HG03432 (cell line): ENCODE measurements around the gene JCHAIN.
"Not testable (repeated sequence)": the region's sequence is repeated elsewhere in the genome, so short reads cannot be mapped to it uniquely, and the experiment has no call there.

Experiments
- ATAC-seq: cut with Tn5 transposase; IDR thresholded peaks from one replicate; pipeline ENCODE4 v1.9.1; 2021; ENCODE audit warnings: mild to moderate bottlenecking, moderate library complexity; ENCODE audit not compliant: unreplicated experiment

The JCHAIN gene

DNA sequence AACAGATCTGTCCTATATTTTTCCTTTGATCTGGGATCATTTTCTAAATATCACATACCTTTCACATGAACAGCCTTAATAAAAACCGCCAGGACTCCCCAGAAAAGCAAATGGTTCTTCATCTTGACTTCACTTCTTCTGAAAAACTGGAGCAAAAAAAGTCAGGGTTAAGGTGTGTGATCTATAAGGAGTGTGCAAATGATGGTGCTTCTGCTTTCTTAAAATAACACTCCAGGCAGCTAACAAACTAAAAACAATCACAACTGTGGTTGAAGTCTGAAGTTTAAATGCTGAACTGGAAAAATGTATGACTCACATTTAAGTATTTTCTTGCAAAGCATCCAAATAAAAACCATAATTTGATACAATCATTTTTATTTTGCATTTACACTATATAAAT, at the start of gene JCHAIN:
Gene JCHAIN, minus strand, starts transcription at position 140 of the 400 bp plus-strand sequence. Its CDS starts 18 bp downstream, at position 122.
- peak; percentile 56 for ATAC-seq

DNA sequence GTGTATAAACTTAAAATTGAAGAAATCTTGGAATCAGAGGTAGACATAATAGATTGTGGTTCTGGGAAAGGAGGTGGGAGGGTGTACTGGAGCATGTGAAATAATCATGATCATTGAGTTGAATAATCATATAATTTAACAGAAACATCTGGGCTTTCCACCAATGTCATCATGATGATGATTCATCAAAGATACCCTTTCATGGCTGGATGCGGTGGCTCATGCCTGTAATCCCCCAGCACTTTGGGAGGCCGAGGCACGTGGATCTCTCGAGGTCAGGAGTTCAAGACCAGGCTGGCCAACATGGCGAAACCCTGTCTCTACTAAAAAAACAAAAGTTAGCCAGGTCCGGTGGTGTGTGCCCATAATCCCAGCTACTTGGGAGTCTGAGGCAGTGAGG, 48.8 kb upstream of the JCHAIN start:
- ATAC-seq: peak; percentile 16

DNA sequence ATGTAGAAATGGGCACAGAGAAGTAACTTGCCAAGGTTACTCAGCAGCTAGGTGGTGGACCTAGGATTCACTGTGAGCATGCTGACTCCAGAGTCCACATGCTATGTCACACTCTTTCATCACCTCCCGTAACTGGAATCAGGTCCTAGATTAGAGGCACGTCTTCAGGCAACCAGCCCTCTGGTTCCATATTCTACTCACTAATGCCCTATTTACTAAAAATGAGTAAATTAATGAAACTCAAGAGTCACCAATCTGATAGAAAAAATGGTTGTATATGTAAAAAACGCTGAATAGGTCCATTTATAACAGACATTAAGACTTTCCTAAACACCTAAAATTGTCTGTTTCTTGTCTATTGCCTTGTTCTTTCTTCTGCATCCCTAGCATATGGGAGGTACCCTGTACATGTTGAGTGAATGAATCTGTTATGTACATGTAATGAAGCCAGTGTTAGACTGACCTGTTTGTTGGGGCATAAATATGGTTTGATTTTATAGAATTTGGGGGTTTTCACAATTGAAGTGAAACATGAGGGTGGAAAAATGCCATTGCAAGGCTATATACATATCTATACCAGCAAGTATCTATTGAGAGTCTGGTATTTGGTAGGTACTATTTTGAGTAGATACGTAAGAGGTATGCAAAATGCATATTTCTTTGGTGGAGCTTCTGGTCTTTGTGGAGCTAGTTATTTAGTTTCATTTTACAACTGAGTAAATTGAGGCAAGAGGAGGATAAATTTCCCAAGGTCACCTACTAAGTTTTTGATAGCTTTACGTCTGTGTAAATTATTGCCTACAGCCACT, 48.0 kb upstream of the JCHAIN start:
- peak; percentile 56 for ATAC-seq

DNA sequence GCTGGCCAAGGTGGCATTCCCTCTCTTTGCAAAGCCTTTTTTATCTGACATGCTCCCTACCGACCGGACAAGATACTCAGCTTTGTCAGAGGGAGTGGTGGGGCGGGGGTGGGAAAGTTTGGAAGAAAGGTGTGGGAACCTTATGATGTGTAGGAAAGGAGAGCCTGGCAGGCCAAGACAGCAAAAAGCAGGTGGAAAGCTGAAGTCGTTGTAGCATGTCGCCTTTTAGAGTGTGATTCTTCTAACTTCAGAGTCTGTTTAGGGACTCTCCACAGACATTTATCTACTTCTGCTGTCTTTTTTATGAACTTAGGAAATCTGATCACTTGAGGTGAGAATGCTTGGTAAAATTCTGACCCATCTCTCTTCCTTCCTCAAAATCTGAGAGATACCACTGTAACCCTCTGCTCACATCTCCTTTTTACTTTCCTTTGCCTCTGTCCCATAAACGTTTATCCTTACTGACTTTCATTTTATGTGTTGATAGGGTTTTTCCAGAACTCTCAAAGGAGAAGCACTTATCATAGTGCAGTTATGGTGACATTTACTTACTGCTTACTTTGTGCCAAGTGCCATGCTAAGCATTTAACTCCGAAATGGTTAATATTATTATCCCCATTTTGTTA, 47.3 kb upstream of the JCHAIN start:
- ATAC-seq: peak; percentile 54

DNA sequence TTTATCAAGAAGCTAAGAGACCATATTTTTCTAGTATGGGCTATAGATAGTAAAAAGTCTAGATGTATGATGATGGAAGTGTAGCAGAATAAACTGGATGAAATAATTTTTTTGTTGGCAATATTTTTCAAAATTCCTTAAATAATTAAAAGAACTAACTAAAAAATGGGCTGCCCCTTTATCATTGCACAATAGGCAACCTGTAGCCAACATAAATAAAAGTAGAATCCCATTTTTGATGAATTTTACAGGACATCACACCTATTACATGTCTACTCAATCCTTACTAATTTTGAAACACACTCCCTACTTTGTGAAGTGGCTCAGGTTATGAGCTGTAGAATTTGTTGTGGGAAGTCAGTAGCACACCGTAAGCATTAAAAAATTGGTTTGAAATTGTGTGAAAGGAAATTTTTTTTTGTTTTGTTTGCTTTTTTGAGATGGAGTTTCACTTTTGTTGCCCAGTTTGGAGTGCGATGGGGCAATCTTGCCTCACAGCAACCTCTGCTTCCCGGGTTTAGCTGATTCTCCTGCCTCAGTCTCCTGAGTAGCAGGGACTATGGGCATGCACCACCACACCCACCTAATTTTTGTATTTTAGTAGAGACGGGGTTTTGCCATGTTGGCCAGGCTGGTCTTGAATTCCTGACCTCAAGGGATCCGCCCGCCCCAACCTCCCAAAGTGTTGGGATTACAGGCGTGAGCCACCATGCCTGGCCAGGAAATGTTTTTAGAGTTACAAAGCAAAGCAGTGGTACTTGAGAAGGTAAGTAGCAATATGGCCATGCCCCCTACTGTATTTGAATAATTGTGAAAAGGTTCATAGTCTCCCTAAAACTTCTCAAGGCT, 46.5 kb upstream of the JCHAIN start:
- ATAC-seq: peak; percentile 10

DNA sequence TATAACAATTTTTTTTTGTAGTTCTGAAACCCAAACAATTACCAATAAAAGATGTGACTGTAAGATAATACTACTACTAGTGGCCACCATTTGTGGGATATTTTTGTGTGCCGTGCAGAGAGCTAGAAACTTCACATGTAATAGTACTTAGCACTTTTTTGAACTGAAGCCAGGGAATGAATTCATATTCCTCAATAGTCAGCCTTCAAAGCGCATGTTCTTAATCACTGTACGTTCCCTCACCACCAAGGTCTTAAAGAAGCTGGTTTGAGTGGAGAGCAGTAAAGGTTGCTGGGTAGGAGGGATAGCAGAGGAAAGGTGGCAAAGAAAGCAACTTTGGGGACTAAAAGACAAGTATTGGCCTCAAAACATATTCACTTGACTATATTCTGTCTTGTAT, 45.8 kb upstream of the JCHAIN start:
- ATAC-seq: no peak

DNA sequence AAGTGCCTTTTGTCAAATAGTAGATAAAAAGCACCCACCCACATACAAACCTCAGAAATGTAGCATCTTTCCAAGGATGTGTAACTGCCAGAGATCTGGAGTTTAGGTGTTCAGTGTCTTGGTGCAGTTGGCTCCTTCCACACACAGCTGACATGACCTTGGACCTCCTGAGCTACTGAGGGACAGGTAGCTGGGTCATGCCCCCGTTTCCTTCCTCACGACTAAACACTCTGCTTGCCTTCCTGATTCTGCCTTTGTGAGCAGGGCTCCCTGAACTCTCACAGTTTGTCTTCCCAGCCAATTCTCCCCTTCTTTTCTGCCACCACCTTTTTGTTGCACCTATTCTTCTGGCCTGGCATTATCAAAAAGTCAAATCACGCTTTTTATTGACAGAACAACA, 45.3 kb upstream of the JCHAIN start:
- no peak for ATAC-seq

DNA sequence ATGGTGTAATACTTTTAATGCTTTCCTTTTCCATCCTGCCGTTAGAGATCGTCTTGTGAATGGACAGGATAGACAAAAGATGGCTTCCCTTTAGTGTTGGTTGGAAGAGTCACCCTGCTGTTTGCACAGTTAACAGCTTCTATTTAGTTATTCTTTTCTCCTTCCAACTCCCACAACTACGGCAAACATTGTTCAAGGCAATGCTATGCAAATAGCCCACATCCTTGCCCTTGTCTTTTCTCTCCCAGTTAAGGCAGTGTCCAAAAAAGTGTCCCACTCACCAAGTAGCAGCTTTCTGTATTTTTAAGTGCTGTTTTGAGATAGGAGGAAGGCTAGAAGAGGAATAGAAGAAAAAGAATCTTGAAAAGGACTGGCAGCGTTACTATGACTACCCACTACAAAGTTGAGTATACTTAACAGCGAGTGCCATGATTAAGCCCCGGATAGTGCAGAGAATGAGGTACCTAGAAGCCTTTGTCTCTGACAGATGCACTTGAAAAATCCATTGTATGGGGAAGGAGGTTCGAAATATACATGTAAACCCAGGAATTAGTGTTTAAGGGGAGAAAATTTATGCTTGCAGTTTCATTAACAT, 43.4 kb upstream of the JCHAIN start:
- ATAC-seq: no peak

DNA sequence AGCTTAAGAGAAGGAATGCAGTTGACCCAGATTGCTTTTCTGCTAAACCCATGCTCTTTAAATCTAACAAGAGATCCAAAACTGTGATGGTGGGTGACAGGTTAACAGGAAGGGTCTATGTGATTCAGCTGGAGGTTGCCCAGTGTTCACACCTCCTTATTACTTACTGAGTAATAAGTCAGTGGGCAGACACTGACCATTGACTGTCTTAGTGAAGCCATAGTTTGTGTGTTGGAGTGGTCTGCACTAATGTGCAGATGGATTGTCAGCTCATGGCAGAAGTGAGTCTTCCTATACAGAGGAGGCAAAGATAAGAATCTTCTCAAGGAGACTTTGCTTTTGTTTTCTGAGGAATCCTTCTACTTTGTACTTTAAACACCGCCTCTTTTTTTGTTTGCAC, 40.2 kb upstream of the JCHAIN start:
- no peak for ATAC-seq

DNA sequence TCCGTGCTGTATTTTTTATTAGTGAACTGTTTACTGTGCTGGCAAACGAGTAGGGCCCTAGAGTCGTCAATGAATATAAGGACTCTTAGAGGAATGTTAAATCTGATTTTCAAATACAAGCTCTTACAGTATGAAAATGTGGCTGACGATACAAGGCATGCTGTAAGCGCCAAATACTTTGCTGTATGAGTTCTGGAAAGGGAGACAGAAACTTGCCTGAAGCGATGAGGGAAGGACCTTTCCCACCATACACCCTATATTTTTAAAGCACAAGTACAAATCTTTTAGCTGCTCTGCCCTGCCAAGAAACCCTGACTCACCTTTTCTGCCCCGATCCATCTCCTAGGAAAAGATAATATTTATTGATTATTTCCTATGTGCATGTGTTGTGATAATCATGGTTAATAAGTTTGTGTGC, 39.7 kb upstream of the JCHAIN start:
- ATAC-seq: no peak

DNA sequence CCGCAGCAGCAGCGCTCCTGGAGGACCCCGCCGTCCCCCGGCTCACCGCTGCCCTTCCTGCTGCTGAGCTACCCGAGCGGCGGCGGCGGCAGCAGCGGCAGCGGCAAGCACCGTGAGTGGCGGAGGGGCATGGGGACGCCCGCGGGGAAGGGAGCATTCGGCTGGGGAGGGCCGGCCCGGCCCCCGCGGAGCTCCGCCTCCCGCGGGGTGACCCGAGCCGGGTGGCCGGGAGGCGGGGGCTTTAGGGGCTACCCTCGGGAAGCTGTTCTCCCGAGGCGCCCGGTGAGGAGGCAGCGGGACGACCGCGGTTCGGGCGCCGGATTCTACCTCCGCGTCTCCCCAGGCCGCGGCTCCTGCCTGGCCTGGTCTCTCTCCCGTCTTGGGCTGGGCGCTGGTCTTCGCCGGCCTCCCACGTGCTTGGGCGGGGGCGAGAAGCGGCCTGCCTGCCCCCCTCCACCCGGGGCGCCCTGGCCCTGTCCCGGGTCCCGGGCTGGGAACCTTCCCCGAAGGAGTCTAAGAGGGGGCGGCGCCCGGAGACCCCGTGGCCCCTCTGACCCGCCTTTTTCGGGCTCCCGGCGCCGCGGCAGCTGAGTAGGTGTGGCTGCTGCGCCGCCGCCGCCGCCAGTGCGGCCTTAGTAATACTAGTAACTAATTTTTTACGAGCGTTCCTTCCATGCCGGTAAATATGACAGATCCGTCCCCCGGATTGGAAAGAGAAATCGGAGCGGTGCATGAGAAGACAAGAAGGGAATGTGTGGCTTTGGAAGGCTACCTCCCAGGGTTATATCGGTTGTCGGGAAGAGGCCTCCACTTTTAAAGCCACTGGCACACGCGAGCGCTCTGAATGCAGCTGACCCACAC, 39.1 kb upstream of the JCHAIN start:
- ATAC-seq: peak; percentile 67

DNA sequence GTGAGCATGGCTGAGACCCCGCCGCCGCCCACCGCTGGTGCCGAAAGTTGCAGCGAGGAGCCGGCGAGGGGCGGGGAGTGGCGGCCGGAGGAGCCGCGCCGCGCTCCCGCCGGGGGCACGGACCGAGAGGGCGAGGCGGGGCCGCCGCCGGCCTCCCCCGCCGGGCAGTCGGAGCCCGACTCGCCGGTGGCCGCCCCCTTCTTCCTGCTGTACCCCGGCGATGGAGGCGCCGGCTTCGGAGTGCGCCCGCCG, 38.5 kb upstream of the JCHAIN start:
- peak; percentile 36 for ATAC-seq

DNA sequence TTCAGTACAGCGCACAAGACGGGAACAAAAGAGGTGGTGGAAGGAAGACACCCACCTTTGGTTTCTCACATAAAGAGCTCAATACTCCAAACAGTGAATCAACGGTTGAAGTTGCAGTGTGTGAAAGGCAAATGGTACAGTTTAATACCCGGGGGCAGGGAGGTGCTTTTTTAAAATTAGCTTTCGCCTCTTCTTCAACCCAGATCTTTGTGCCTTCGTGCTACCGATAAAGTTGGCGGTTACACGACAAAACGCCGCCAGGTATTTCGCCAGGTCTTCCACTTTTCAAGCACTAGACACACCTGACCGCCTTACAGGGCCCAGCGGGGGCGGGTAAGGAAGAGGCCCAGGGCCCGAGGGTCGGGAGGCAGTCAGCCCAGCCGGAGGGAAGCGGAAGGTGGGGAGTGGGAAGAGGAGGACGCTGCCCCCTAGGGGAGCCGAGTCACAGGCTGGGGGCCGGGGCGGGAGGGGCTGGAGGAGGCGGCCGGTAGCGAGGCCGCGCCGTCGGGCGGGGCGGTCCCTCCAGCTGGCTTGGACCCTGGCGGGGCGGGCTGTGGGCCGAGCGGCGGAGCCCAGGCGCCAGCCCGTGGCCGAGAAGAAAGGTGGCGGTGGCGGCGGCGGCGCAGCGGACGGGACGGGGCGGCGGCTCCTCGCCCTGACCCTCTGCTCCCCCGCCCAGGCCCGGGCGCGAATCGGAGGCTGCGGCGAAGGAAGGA, 38.1 kb upstream of the JCHAIN start:
- ATAC-seq: peak; percentile 77

DNA sequence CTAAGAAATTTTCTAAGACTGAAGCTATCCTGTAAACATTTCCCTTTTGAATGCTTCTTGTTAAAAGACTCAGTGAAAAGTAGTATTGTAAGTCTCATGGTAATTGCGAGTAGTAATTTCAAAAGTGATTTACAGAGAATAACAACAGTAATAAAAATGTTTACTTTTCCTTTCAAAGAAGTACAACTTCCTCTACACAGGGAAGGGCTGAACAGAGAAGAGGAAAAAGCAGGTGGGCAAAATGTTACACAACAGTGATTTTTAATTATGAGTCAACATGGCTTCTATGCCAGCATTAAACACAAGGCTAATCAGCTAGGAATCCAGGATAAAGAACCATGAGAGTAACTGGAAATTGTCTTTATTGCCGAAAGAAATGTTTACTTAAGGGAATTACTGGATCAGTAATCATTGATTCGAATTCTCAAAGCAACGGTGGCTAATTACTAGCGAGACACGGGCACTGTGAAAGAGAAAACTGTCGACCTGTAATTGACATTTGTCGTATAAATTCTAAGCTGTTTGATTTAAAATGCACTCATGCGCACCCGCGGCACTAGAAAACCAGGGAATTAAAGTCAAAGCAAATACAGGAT, 37.4 kb upstream of the JCHAIN start:
- no peak for ATAC-seq

DNA sequence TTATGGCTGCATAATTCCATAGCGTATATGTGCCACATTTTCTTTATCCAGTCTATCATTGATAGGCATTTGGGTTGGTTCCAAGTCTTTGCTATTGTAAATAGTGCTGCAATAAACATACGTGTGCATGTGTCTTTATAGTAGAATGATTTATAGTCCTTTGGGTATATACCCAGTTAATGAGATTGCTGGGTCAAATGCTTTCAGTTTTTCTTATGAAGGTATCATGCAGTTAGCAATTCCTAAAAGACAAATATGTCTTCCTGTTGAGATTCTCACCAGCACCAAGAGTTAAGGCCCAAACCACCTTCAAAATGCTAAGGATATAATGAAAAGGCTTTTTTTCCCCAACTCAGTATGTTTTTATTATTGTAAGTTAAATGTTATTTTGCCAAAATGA, 36.3 kb upstream of the JCHAIN start:
- not testable (repeated sequence) for ATAC-seq

DNA sequence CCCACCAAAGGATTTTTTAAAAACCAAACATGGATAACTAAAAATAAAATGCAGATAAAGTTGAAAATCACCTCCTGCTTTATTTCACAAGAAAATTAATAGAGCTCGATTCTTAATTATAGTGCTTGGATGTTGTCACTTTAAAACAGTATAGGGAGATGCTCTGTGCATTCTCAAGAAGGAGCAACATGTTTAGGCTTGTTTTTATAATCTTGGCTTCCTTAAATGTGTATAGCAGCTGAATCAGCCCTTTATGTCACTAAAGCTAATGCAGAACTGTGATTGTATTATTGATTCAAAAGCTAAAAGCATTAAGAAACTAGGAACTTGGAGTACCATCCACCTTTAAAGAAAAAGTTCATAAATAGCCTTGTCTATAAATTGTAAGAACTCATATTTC, 35.0 kb upstream of the JCHAIN start:
- ATAC-seq: no peak

DNA sequence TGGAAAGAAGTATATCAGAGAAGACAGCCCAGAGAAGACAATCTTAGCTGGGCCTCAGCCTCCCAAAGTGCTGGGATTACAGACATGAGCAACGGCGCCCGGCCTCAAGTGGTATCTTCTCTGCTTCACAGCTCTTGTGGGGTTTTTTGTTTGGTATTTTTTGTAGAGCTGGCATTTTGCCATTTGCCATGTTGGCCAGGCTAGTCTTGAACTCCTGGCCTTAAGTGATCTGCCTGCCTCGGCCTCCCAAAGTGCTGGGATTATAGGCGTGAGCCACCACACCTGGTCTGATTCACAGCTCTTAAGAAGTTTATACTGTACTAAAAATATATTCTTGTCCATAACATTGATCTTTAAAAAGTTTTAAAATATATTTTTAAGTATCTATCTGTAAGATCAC, 34.4 kb upstream of the JCHAIN start:
- no peak for ATAC-seq

DNA sequence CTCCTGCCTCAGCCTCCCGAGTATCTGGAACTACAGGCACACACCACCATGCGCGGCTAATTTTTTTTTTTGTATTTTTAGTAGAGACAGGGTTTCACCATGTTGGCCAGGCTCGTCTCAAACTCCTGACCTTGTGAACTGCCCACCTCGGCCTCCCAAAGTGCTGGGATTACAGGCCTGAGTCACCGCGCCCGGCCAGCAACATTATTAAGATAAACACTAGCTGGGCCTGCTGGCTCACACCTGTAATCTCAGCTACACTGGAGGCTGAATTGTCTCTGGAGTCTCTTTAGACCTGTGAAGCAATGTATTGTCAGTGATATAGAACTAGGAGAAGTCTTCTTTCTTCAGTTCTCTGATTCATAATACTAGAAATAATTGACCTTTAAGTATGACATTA, 32.1 kb upstream of the JCHAIN start:
- not testable (repeated sequence) for ATAC-seq

DNA sequence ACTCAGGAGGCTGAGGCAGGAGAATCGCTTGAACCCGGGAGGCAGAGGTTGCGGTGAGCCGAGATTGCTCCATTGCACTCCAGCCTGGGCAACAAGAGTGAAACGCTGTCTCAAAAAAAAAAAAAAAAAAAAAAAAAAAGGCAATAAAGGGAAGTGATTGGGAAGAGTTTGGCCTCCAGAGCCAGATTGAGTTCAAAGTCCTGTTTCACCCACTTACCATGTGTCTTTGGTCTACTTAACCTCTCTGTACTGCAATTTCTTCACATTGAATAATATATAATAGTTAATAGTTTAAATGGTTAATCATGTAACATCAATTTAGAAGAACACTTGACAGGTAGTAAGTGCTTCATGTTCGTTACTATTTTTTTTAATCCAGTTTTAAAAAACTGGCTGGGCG, 28.3 kb upstream of the JCHAIN start:
- ATAC-seq: not testable (repeated sequence)

DNA sequence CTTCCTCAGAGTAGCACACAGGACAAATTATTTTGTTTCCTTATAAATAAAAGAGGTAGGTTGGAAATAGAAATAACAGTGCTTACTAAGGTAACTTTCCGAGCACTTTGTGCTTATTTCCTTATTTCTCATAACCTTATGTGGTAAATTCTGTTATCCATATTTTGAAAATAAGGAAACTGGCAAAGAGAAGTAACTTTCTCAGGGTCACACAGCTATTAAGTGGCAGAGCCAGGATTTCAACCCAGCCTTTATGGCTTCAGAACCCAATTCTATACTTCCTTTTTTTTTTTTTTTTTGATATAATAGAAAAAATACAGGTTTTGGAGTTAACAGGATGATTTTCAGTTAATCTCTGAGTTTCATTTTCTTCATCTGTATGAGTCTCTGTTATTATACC, 25.4 kb upstream of the JCHAIN start:
- ATAC-seq: no peak
